ENCODE results near the gene NECAB3.

GRCh38 chr20:33649201-33649681, 25.0 kb downstream of the NECAB3 start:
- no peak for TF ChIP-seq CTCF (IDR thresholded peaks at IDR 0.05)
- no peak for TF ChIP-seq EZH2 (IDR thresholded peaks at IDR 0.05)
